Upper lobe of left lung (tissue), 6 donors: ENCODE results near the gene RUNX2. TPM values are rescaled to one million over a fixed set of nuclear protein-coding genes. Genes with fewer than 3 reads are reported as not detected.

Experiments used
- ATAC-seq, 2 donors: fragments of 200-7000 bp; cut with Tn5 transposase; one replicate each; pipeline ENCODE4 v1.9.1; 2022; ENCODE audit warnings: mild to moderate bottlenecking in 2 of 2, moderate library complexity in 2 of 2; ENCODE audit not compliant: low FRiP score in 2 of 2
- DNase-seq, 2 donors: peaks; one replicate each; pipeline ENCODE4 v3.0.0-alpha.2; 2019 to 2020
- H3K27ac ChIP-seq, 4 donors: fragments of 200-600 bp; sonication (generic); one replicate each; pipeline ENCODE4 v1.5.1; 2016 to 2019
- H3K27me3 ChIP-seq, 4 donors: fragments of 200-600 bp; sonication (generic); one replicate each; pipeline ENCODE4 v1.5.1; 2017 to 2019
- H3K36me3 ChIP-seq, 4 donors: fragments of 200-600 bp; sonication (generic); one replicate each; pipeline ENCODE4 v1.5.1; 2016 to 2019
- H3K4me1 ChIP-seq, 4 donors: fragments of 200-600 bp; sonication (generic); one replicate each; pipeline ENCODE4 v1.5.1; 2018 to 2019
- H3K4me3 ChIP-seq, 4 donors: fragments of 200-600 bp; sonication (generic); one replicate each; pipeline ENCODE4 v1.5.1; 2017 to 2019; ENCODE audit warnings: mild to moderate bottlenecking in 2 of 4, moderate library complexity in 1 of 4
- H3K9me3 ChIP-seq, 4 donors: fragments of 200-600 bp; sonication (generic); one replicate each; pipeline ENCODE4 v1.5.1; 2018 to 2019
- EP300 ChIP-seq, 4 donors: sonication (generic); formaldehyde crosslinking; IDR thresholded peaks; one replicate each; pipeline ENCODE4 v1.5.1; 2017; ENCODE audit warnings: antibody characterized with exemption in 4 of 4, control low read depth in 2 of 4
- POLR2A ChIP-seq, 4 donors: fragments of 450-650 bp; IDR thresholded peaks; one replicate each; pipeline ENCODE4 v1.5.1; 2016 to 2017; ENCODE audit warnings: antibody characterized with exemption in 4 of 4, mild to moderate bottlenecking in 2 of 4
- POLR2AphosphoS5 ChIP-seq, 2 donors: sonication (generic); formaldehyde crosslinking; IDR thresholded peaks; one replicate each; pipeline ENCODE4 v1.5.1; 2017; ENCODE audit warnings: antibody characterized with exemption in 2 of 2
- WGBS, 2 donors: methylation state at CpG; one replicate each; pipeline ENCODE4 v1.1.5; 2017 to 2018; 5-methylcytosine and 5-hydroxymethylcytosine counted together
- total RNA-seq, 6 donors: library from RNA; depleted of rRNA in 4 of 6; stranded (reverse); fragments of >200 nt in 4 of 6; gene quantifications; one replicate each; pipeline versions ENCODE4 v1.1.0 to v1.2.1, GENCODE V29; 2016 to 2021
- TF ChIP-seq, protein P1 (sequence below), 6 experiments: fragments of 450-650 bp in 4 of 6; fragments of 200-600 bp in 2 of 6; sonication (generic) in 2 of 6; IDR thresholded peaks; one replicate each; pipeline ENCODE4 v1.5.1; 2016 to 2019; ENCODE audit warnings: antibody characterized with exemption in 6 of 6
- donor health status: DM: no; HTN: no; CAD: no; lungs with moderate emphysema.
- donor health status: DM: no; HTN: yes; CAD: no; lungs with severe emphysema.

RUNX2 gene
- total RNA-seq, 6 donors from 2014 or later, result 2.6 to 12.2 (median 5.5) TPM

DNA sequence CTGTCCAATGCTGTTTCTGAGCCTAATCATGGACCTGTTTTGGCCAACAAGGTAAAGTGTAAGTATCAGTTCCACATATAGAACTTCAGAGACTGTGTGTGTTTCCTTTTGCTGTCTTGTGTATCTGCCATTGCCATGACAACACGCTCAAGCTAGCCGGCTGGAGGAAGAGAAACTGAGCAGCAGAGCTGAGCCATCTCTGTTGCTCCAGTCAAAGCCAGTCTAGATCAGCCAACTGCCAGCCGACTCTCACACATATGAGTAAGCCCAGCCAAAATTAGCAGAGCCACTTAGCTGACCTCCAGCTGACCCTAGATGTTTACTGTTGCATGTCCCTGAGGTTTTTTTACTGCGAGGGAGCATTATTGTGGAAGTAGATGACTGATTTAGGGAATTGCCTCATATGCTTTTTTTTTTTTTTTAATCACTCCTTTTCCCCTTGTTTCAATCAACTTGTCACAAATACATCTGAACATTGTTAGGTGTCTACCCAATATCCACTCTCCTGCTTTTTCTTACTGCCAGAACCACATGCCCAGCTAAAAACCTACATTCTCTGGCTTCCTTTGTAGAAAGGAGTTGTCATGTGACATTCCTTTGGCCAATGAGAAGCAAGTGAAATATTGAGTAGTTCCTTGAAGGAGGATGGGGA is 353.9 kb downstream of the RUNX2 start:
- peak; percentile 60 to 74 for ATAC-seq
- TF ChIP-seq, protein P1, sequence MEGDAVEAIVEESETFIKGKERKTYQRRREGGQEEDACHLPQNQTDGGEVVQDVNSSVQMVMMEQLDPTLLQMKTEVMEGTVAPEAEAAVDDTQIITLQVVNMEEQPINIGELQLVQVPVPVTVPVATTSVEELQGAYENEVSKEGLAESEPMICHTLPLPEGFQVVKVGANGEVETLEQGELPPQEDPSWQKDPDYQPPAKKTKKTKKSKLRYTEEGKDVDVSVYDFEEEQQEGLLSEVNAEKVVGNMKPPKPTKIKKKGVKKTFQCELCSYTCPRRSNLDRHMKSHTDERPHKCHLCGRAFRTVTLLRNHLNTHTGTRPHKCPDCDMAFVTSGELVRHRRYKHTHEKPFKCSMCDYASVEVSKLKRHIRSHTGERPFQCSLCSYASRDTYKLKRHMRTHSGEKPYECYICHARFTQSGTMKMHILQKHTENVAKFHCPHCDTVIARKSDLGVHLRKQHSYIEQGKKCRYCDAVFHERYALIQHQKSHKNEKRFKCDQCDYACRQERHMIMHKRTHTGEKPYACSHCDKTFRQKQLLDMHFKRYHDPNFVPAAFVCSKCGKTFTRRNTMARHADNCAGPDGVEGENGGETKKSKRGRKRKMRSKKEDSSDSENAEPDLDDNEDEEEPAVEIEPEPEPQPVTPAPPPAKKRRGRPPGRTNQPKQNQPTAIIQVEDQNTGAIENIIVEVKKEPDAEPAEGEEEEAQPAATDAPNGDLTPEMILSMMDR (IDR thresholded peaks at IDR 0.05), result no peak
- TF ChIP-seq POLR2A (IDR thresholded peaks at IDR 0.05) (no peak), POLR2AphosphoS5 (IDR thresholded peaks at IDR 0.05) (no peak), EP300 (IDR thresholded peaks at IDR 0.05) (no peak)
- peak in 1 of 2 donors; percentile 65 for DNase-seq
- no peaks in the 10 kb centered on the region for H3K9me3 ChIP-seq
- H3K36me3 ChIP-seq, result no peaks in the 10 kb centered on the region
- no peak overlapping the region for H3K27ac ChIP-seq
- H3K27me3 ChIP-seq, result no peaks in the 10 kb centered on the region
- WGBS, 2 donors, result 48 to 61% methylated on average over 4 of the region's 4 CpGs
- peaks cover 0 to 6% (median 4%) of the 10 kb centered on the region in 4 donors for H3K4me1 ChIP-seq
- H3K4me3 ChIP-seq, result no peak overlapping the region

DNA sequence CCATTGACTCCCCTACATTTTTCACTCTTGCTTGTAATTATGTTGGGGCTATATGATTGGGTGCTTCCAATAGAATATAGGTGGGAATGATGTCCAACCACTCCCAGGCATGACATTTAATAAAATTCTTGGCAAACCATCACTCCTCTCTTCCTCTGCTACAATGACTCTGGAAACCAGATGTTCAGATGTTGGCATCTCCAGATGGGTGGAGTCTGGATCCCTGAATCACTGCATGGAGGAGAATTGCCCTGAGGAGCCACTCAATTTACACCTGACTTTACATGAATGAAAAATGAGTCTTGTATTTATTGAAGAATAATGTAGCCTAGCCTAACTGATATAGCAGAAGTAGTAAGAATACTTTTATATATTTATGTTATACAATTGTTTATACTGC is 356.3 kb downstream of the RUNX2 start:
- Histone ChIP-seq H3K4me1 (no peaks in the 10 kb centered on the region), H3K9me3 (no peaks in the 10 kb centered on the region), H3K27me3 (no peaks in the 10 kb centered on the region), H3K36me3 (no peaks in the 10 kb centered on the region), H3K4me3 (no peak overlapping the region), H3K27ac (no peak overlapping the region)
- DNase-seq (no peak), ATAC-seq (no peak)
- TF ChIP-seq POLR2A (IDR thresholded peaks at IDR 0.05), result no peak
- TF ChIP-seq EP300 (IDR thresholded peaks at IDR 0.05), result no peak
- TF ChIP-seq POLR2AphosphoS5 (IDR thresholded peaks at IDR 0.05), result no peak
- TF ChIP-seq, protein P1 (IDR thresholded peaks at IDR 0.05), result no peak

DNA sequence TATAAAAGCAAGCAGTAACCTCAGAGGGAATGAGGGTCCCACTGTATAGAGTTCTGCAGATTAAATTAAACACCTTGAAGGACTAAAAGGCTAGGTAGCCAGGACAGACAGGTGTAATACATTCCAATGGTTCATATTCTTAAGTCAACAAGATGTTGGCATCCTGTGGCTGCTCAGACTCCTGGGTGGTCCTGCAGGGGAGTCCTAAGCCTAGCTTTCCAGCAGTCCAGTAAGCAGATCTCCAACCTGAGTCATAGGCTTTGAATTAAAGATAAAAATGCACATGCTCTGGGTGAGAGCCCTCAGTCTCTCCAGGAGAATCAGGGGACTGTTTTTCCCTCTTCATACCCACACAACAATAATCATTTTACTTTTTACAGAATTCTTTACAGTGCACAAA is 356.9 kb downstream of the RUNX2 start:
- TF ChIP-seq POLR2A (IDR thresholded peaks at IDR 0.05) (no peak), EP300 (IDR thresholded peaks at IDR 0.05) (no peak), POLR2AphosphoS5 (IDR thresholded peaks at IDR 0.05) (no peak)
- TF ChIP-seq, protein P1 (IDR thresholded peaks at IDR 0.05), result no peak
- Histone ChIP-seq H3K36me3 (no peaks in the 10 kb centered on the region), H3K4me1 (no peaks in the 10 kb centered on the region), H3K27ac (no peak overlapping the region), H3K4me3 (no peak overlapping the region), H3K27me3 (no peaks in the 10 kb centered on the region), H3K9me3 (no peaks in the 10 kb centered on the region)
- ATAC-seq (no peak), DNase-seq (no peak)

DNA sequence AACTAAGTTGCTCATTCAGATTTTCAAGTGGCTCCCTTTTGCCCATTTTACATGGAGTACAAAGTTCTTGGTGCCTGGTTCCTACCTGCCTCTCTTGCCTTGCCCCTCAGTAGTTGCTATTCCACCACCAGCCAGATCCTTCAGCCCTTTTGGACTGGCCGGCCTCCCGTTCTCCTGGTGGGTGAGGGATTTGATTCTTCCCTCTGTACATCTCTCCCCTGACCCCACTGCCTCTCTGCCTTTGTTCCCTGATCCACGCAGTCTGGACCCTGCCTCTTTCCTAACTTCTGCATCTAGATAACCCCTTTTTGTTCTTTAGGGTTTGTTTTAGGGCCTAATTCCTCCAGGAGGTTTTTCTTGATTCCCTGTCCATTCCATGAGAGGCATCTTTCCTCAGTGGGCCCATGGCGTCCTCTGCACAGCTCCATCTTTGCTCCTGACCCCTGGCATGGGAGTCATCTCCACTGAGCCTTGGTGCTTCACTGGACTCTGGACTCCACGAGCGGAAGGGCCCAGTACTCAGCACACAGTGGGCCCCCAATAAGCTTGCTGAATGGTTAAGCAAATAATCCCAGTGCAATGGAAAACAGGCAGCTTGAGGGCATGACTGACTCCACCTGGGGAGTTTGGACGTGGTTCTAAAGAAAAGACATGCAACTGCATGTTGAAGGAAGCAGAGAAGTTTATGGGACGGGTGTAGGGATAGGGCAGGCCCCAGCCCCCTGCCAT is 358.9 kb downstream of the RUNX2 start:
- Histone ChIP-seq H3K4me3 (no peak overlapping the region), H3K4me1 (no peaks in the 10 kb centered on the region), H3K36me3 (no peaks in the 10 kb centered on the region), H3K27me3 (no peaks in the 10 kb centered on the region), H3K27ac (no peak overlapping the region), H3K9me3 (no peaks in the 10 kb centered on the region)
- DNase-seq, result no peak
- 88 to 94% methylated on average over 8 of the region's 8 CpGs for WGBS, 2 donors
- ATAC-seq, result no peak
- TF ChIP-seq, protein P1 (IDR thresholded peaks at IDR 0.05), result no peak
- TF ChIP-seq EP300 (IDR thresholded peaks at IDR 0.05) (no peak), POLR2AphosphoS5 (IDR thresholded peaks at IDR 0.05) (no peak)

DNA sequence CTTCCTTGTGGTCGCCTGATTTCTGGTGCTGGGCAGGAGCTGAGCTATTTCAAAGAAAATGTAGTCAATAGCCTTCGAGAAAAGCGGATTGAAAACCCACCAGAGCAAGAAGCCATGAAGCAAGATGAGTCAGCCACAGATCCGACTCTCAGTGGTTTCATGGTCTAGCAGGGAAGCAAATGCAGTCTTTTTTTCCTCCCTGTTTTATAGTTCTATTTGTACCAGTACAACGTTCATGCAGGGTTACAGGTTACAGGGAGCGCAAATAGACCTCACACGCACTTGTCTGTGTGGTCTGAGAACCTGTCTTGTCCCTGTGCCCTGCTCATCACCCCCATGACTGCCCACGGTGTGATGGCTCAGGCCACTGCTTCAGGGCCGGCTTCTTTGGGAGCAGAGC is 359.4 kb downstream of the RUNX2 start:
- Histone ChIP-seq H3K4me1 (no peaks in the 10 kb centered on the region), H3K27me3 (no peaks in the 10 kb centered on the region), H3K36me3 (no peaks in the 10 kb centered on the region), H3K4me3 (no peak overlapping the region), H3K27ac (no peak overlapping the region), H3K9me3 (no peaks in the 10 kb centered on the region)
- ATAC-seq, result no peak
- TF ChIP-seq, protein P1 (IDR thresholded peaks at IDR 0.05), result no peak
- TF ChIP-seq POLR2A (IDR thresholded peaks at IDR 0.05) (no peak), EP300 (IDR thresholded peaks at IDR 0.05) (no peak), POLR2AphosphoS5 (IDR thresholded peaks at IDR 0.05) (no peak)
- no peak for DNase-seq
- WGBS, 2 donors, result 86 to 88% methylated on average over 9 of the region's 9 CpGs
